Measurements from ENCODE around the gene FCMR.

- TF ChIP-seq CTCF (IDR thresholded peaks at IDR 0.05; ENCODE audit: low read depth, low read length, missing input control) (no peak), ATF3 (IDR thresholded peaks at IDR 0.05) (no peak), MAX (IDR thresholded peaks at IDR 0.05) (no peak), ZBTB33 (IDR thresholded peaks at IDR 0.05) (no peak), RAD21 (IDR thresholded peaks at IDR 0.05) (no peak), GABPA (IDR thresholded peaks at IDR 0.05 in 1 of 2, conservative IDR thresholded peaks at IDR 0.05 in 1 of 2) (no peak), SP1 (IDR thresholded peaks at IDR 0.05) (peak; percentile 35), REST (IDR thresholded peaks at IDR 0.05) (no peak), EGR1 (IDR thresholded peaks at IDR 0.05; ENCODE audit: low read depth in 2 of 2) (no peak), FOXA1 (IDR thresholded peaks at IDR 0.05) (no peak), HNF4G (IDR thresholded peaks at IDR 0.05) (peak; percentile 59), TAF1 (conservative IDR thresholded peaks at IDR 0.05) (no peak), RXRA (IDR thresholded peaks at IDR 0.05) (peak in 1 of 2 donors; percentile 37), YY1 (IDR thresholded peaks at IDR 0.05) (no peak)
Measured at GRCh38 chr1:206969090-206969489, 47.3 kb upstream of the FCMR start.

Measured in liver (tissue), 3 donors.